Measurements from ENCODE around the gene GALNT12.

GALNT12 gene

GRCh38 chr9:98805506-98806272 is 1.8 kb upstream of the GALNT12 start:
- DNase-seq: peak; percentile 80

- DNase-seq: no peak
Observed at GRCh38 chr9:98806394-98807035, 955 bp upstream of the GALNT12 start.

GRCh38 chr9:98807814-98808195 is 335 bp downstream of the GALNT12 start:
- DNase-seq: no peak

- DNase-seq: no peak
Observed at GRCh38 chr9:98808411-98808815, 943 bp downstream of the GALNT12 start.

GRCh38 chr9:98808875-98809274 is 1.4 kb downstream of the GALNT12 start:
- no peak for DNase-seq

- no peak for DNase-seq
Observed at GRCh38 chr9:98809311-98810101, 2.0 kb downstream of the GALNT12 start.

GRCh38 chr9:98810102-98810842 is 2.8 kb downstream of the GALNT12 start:
- DNase-seq: no peak

- peak; percentile 45 for DNase-seq
Observed at GRCh38 chr9:98811051-98811650, 3.7 kb downstream of the GALNT12 start.

GRCh38 chr9:98815391-98815951 is 8.0 kb downstream of the GALNT12 start:
- no peak for DNase-seq

- peak; percentile 4 for DNase-seq
Observed at GRCh38 chr9:98818764-98819163, 11.3 kb downstream of the GALNT12 start.

GRCh38 chr9:98819231-98819630 is 11.8 kb downstream of the GALNT12 start:
- no peak for DNase-seq

GRCh38 chr9:98821831-98822230 is 14.4 kb downstream of the GALNT12 start:
- DNase-seq: no peak

- DNase-seq: no peak
Observed at GRCh38 chr9:98822661-98823060, 15.2 kb downstream of the GALNT12 start.

- no peak for DNase-seq
Observed at GRCh38 chr9:98823666-98824334, 16.3 kb downstream of the GALNT12 start.

GRCh38 chr9:98825414-98825813 is 17.9 kb downstream of the GALNT12 start:
- DNase-seq: no peak

- no peak for DNase-seq
Observed at GRCh38 chr9:98826716-98827115, 19.2 kb downstream of the GALNT12 start.

GRCh38 chr9:98829766-98830165 is 22.3 kb downstream of the GALNT12 start:
- no peak for DNase-seq

GRCh38 chr9:98830554-98830953 is 23.1 kb downstream of the GALNT12 start:
- DNase-seq: peak; percentile 30

- DNase-seq: no peak
Observed at GRCh38 chr9:98831696-98832095, 24.2 kb downstream of the GALNT12 start.

- DNase-seq: no peak
Observed at GRCh38 chr9:98832768-98833089, 25.3 kb downstream of the GALNT12 start.

- peak; percentile 70 for DNase-seq
Observed at GRCh38 chr9:98833090-98833956, 25.9 kb downstream of the GALNT12 start.
